Activated naive CD4-positive, alpha-beta T cell treated with anti-CD3 and anti-CD28 coated beads, Interleukin-2, amount 50 U/mL, for 72 hours (primary cell): ENCODE data around the gene PCDHGA5. TPM values are rescaled to one million over a fixed set of nuclear protein-coding genes. Genes with fewer than 3 reads are reported as not detected.
"Not testable (repeated sequence)": the region's sequence is repeated elsewhere in the genome, so short reads cannot be mapped to it uniquely, and the experiment has no call there.

ENCODE experiments used
- ATAC-seq, 2 donors: fragments of 150-1000 bp; cut with Tn5 transposase; 2 replicates each; pipeline ENCODE4 v1.10.0; 2021; ENCODE audit warnings: mild to moderate bottlenecking in 2 of 2, moderate library complexity in 2 of 2
- DNase-seq, 2 donors: peaks; one replicate each; pipeline ENCODE4 v3.0.0; 2021 to 2022; ENCODE audit warnings: low spot score in 2 of 2
- H3K27ac Mint-ChIP-seq, 2 donors: one replicate each; pipeline ENCODE4 v1.8.0; 2022; ENCODE audit warnings: mild to moderate bottlenecking in 2 of 2, mixed read lengths in 2 of 2
- H3K36me3 Mint-ChIP-seq, 2 donors: one replicate each; pipeline ENCODE4 v1.8.0; 2022; ENCODE audit warnings: mixed read lengths in 2 of 2
- H3K9me3 Mint-ChIP-seq, 2 donors: one replicate each; pipeline ENCODE4 v1.8.0; 2022; ENCODE audit warnings: mixed read lengths in 2 of 2
- total RNA-seq, 2 donors: library from RNA; stranded (reverse); gene quantifications; one replicate each; pipeline ENCODE4 v1.2.3, GENCODE V29; 2022

The PCDHGA5 gene
- total RNA-seq, 2 donors from 2014 or later: 0.09 TPM; not detected in 1

- DNase-seq, ATAC-seq: not testable (repeated sequence)
- peaks cover 48 to 59% of the 10 kb centered on the region in 2 donors for H3K36me3 Mint-ChIP-seq
Measured at GRCh38 chr5:141415275-141415618, 51.3 kb downstream of the PCDHGA5 start.

More at GRCh38 chr5:141415275-141415618, 51.3 kb downstream of the PCDHGA5 start:
- H3K9me3 Mint-ChIP-seq: peaks cover 9 to 23% of the 10 kb centered on the region in 2 donors
- not testable (repeated sequence) for H3K27ac Mint-ChIP-seq

Other genes starting within 250 kb of the PCDHGA5 start
- gene PCDHB4, start 242.3 kb upstream of the PCDHGA5 start, total RNA-seq: not detected
- under 1 TPM in 1 of 2 donors, not detected in 1; 0.08 TPM for gene PCDHB5, start 229.0 kb upstream of the PCDHGA5 start, total RNA-seq
- not detected for gene PCDHB6, start 214.1 kb upstream of the PCDHGA5 start, total RNA-seq
- gene PCDHB7, start 191.5 kb upstream of the PCDHGA5 start, total RNA-seq: not detected
- gene PCDHB8, start 186.4 kb upstream of the PCDHGA5 start, total RNA-seq: not detected
- gene PCDHB16, start 181.8 kb upstream of the PCDHGA5 start, total RNA-seq: not detected
- gene PCDHB9, start 177.0 kb upstream of the PCDHGA5 start, total RNA-seq: not detected
- gene PCDHB10, start 171.8 kb upstream of the PCDHGA5 start, total RNA-seq: not detected
- gene PCDHB11, start 164.5 kb upstream of the PCDHGA5 start, total RNA-seq: not detected
- not detected for gene PCDHB12, start 155.4 kb upstream of the PCDHGA5 start, total RNA-seq
- gene PCDHB13, start 150.2 kb upstream of the PCDHGA5 start, total RNA-seq: not detected
- gene PCDHB14, start 140.8 kb upstream of the PCDHGA5 start, total RNA-seq: not detected
- not detected for gene PCDHB15, start 118.8 kb upstream of the PCDHGA5 start, total RNA-seq
- gene SLC25A2, start 60.1 kb upstream of the PCDHGA5 start, total RNA-seq: under 1 TPM in 1 of 2 donors, not detected in 1; 0.23 TPM
- 10 to 100 TPM; 44.7 to 46.7 TPM for gene TAF7, start 43.4 kb upstream of the PCDHGA5 start, total RNA-seq
- gene PCDHGA1, start 33.6 kb upstream of the PCDHGA5 start, total RNA-seq: under 1 TPM in 1 of 2 donors, not detected in 1; 0.11 TPM
- not detected for gene PCDHGA2, start 25.4 kb upstream of the PCDHGA5 start, total RNA-seq
- gene PCDHGA3, start 20.3 kb upstream of the PCDHGA5 start, total RNA-seq: not detected
- not detected for gene PCDHGB1, start 14.1 kb upstream of the PCDHGA5 start, total RNA-seq
- gene PCDHGA4, start 9.1 kb upstream of the PCDHGA5 start, total RNA-seq: not detected
- under 1 TPM; 0.12 to 0.20 TPM for gene PCDHGB2, start 4.2 kb upstream of the PCDHGA5 start, total RNA-seq
- gene PCDHGB3, start 6.1 kb downstream of the PCDHGA5 start, total RNA-seq: under 1 TPM; 0.09 to 0.14 TPM
- gene PCDHGA6, start 9.7 kb downstream of the PCDHGA5 start, total RNA-seq: under 1 TPM; 0.08 to 0.09 TPM
- not detected for gene PCDHGA7, start 18.6 kb downstream of the PCDHGA5 start, total RNA-seq
- not detected for gene PCDHGB4, start 23.5 kb downstream of the PCDHGA5 start, total RNA-seq
- gene PCDHGA8, start 28.5 kb downstream of the PCDHGA5 start, total RNA-seq: not detected
- gene PCDHGB5, start 33.8 kb downstream of the PCDHGA5 start, total RNA-seq: under 1 TPM in 1 of 2 donors, not detected in 1; 0.12 TPM
- gene PCDHGA9, start 38.6 kb downstream of the PCDHGA5 start, total RNA-seq: under 1 TPM in 1 of 2 donors, not detected in 1; 0.23 TPM
- under 1 TPM in 1 of 2 donors, not detected in 1; 0.08 TPM for gene PCDHGB6, start 43.9 kb downstream of the PCDHGA5 start, total RNA-seq
- gene PCDHGA10, start 48.8 kb downstream of the PCDHGA5 start, total RNA-seq: not detected
- gene PCDHGB7, start 53.5 kb downstream of the PCDHGA5 start, total RNA-seq: under 1 TPM in 1 of 2 donors, not detected in 1; 0.08 TPM
- gene PCDHGA11, start 56.9 kb downstream of the PCDHGA5 start, total RNA-seq: under 1 TPM; 0.09 to 0.14 TPM
- gene PCDHGA12, start 66.3 kb downstream of the PCDHGA5 start, total RNA-seq: under 1 TPM; 0.10 to 0.16 TPM
- under 1 TPM in 1 of 2 donors, not detected in 1; 0.19 TPM for gene PCDHGC3, start 111.8 kb downstream of the PCDHGA5 start, total RNA-seq
- gene PCDHGC4, start 120.9 kb downstream of the PCDHGA5 start, total RNA-seq: not detected
- not detected for gene PCDHGC5, start 124.9 kb downstream of the PCDHGA5 start, total RNA-seq